ENCODE data around the gene CCDC8. TPM values are rescaled to one million over a fixed set of nuclear protein-coding genes. Genes with fewer than 3 reads are reported as not detected.

The CCDC8 gene
- total RNA-seq, 1 experiment from 2014 or later: 27.5 TPM

DNA sequence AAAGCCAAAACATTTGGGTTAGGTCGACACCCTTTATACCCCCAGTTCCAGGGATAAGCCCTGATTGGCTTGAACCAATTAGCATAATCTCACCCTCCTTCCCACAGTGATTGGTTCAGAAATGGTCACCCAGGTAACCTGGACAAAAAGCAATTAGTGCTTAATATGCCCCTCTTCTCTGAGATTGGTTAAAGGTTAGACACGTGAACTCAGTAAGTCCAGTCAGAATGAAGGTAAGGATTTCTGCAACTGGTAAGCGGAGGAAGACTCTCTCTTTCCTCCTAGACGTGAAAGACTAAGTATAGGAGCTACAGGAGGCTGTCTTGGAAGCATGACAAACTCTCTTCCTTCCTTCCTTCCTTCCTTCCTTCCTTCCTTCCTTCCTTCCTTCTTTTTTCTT lies 16.6 kb upstream of the CCDC8 start:
- Histone ChIP-seq H4K5ac (ENCODE audit: insufficient read length, low read depth, low read length) (no peak overlapping the region), H3K79me2 (ENCODE audit: insufficient read depth, low read length) (no peaks in the 10 kb centered on the region), H2BK5ac (ENCODE audit: insufficient read length, low read length) (no peak overlapping the region), H3K27ac (ENCODE audit: insufficient read length, low read depth, low read length) (no peak overlapping the region), H2BK12ac (ENCODE audit: insufficient read length, low read depth, low read length) (no peak overlapping the region), H3K23me2 (ENCODE audit: insufficient read length, low read depth, low read length, poor library complexity, severe bottlenecking) (peaks cover 14% of the 10 kb centered on the region), H3K4me2 (ENCODE audit: insufficient read depth, insufficient read length, low read length) (no peak overlapping the region), H3K4ac (ENCODE audit: low read depth, low read length) (no peak overlapping the region), H3K56ac (ENCODE audit: insufficient read length, low read depth, low read length) (no peak overlapping the region), H3T11ph (ENCODE audit: low read length) (no peak overlapping the region), H4K91ac (ENCODE audit: insufficient read length, low read depth, low read length) (no peak overlapping the region), H4K8ac (replicated peaks; ENCODE audit: insufficient read length, low read depth, low read length) (no peak overlapping the region), H3K4me1 (ENCODE audit: insufficient read depth, low read length) (no peaks in the 10 kb centered on the region), H3K9me3 (ENCODE audit: control insufficient read depth, low read depth, low read length) (no peaks in the 10 kb centered on the region), H2BK20ac (ENCODE audit: low read depth, low read length, poor library complexity, severe bottlenecking) (no peak overlapping the region), H2AFZ (ENCODE audit: low read length) (no peak overlapping the region), H3K27me3 (ENCODE audit: insufficient read depth, low read length) (no peaks in the 10 kb centered on the region; the same call in none of the 2 replicates), H3K23ac (ENCODE audit: insufficient read length, low read depth, low read length) (no peak overlapping the region), H2BK120ac (ENCODE audit: low read depth, low read length, poor library complexity, severe bottlenecking) (no peak overlapping the region), H3K18ac (ENCODE audit: insufficient read length, low read depth, low read length) (no peak overlapping the region), H3K9ac (ENCODE audit: extremely low read depth, insufficient read length, low read length) (no peak overlapping the region), H3K14ac (ENCODE audit: insufficient read depth, low read length) (no peak overlapping the region), H3K79me1 (ENCODE audit: insufficient read depth, low read depth, low read length, poor library complexity, severe bottlenecking) (no peaks in the 10 kb centered on the region), H4K20me1 (ENCODE audit: control insufficient read depth, insufficient read depth, insufficient read length) (no peaks in the 10 kb centered on the region), H2BK15ac (ENCODE audit: low read depth, low read length) (no peak overlapping the region), H2AK5ac (ENCODE audit: insufficient read length, low read length) (no peak overlapping the region)
- H3K27ac Mint-ChIP-seq: no peak overlapping the region
- H3K4me3 Mint-ChIP-seq: no peak overlapping the region
- no peaks in the 10 kb centered on the region for H3K36me3 Mint-ChIP-seq (ENCODE audit: insufficient read depth in 1 of 3, low read depth in 3 of 3)
- no peak for TF ChIP-seq CTCF (conservative IDR thresholded peaks at IDR 0.05)
- H3K9me3 Mint-ChIP-seq: no peaks in the 10 kb centered on the region; a peak in 1 of 5 replicates
- no peak for DNase-seq
- peaks cover 41% of the 10 kb centered on the region for H3K27me3 Mint-ChIP-seq (ENCODE audit: low read depth)
- no CpG with 5 or more reads among the region's 4 CpGs for WGBS (ENCODE audit: extremely low coverage, insufficient read length, low lambda C conversion rate)
- H3K4me1 Mint-ChIP-seq: peaks cover 26 to 38% of the 10 kb centered on the region in 2 experiments
